H1 (cell line): ENCODE measurements around the gene NPIPA5. TPM values are rescaled to one million over a fixed set of nuclear protein-coding genes. Genes with fewer than 3 reads are reported as not detected.

Experiments used
- polyA plus RNA-seq, 7 experiments: library from polyadenylated mRNA; depleted of rRNA in 3 of 7; stranded (reverse) in 5 of 7; unstranded in 2 of 7; fragments of >200 nt in 5 of 7; fragments of 200-250 nt in 2 of 7; gene quantifications; 1 replicate in 5 of 7; 2 replicates in 1 of 7; 4 replicates in 1 of 7; pipeline versions ENCODE4 v1.2.1 to v1.2.3, GENCODE V29; 2011 to 2013; ENCODE audit warnings: missing spikeins in 2 of 7, mixed read lengths in 2 of 7
- total RNA-seq: library from RNA; stranded (reverse); fragmentation: NEBNext Ultra II Directional; extraction: Animal tissue kit (Norgen Biotek cat#: 25700); gene quantifications from 2 replicates; pipeline ENCODE4 v1.2.1, GENCODE V29; 2021

Gene NPIPA5
- total and polyA plus RNA-seq, 2 of the 8 experiments (the other 6 are each of a cell fraction or from before 2014, with no cell fraction given): 0.61 to 4.1 TPM

Other genes with a start within 250 kb of the NPIPA5 start
- 7.3 and 8.2 TPM in 2 replicates for gene MPV17L, start 17.5 kb upstream of the NPIPA5 start, total RNA-seq
- 5.4 and 6.7 TPM in 2 replicates for gene MPV17L, start 17.5 kb upstream of the NPIPA5 start, polyA plus RNA-seq (2011; rRNA removed)
- 23.5 and 26.1 TPM in 2 replicates for gene BMERB1, start 56.3 kb upstream of the NPIPA5 start, total RNA-seq
- gene BMERB1, start 56.3 kb upstream of the NPIPA5 start, polyA plus RNA-seq (2011; rRNA removed): 27.1 and 29.5 TPM in 2 replicates